GM21381 (cell line): Measurements from ENCODE around the gene NINJ1.
A peak's percentile ranks its signal among the peaks of the same experiment; 100 is the strongest.
"Not testable (repeated sequence)": the region's sequence is repeated elsewhere in the genome, so short reads cannot be mapped to it uniquely, and the experiment has no call there.

Source experiments
- ATAC-seq: cut with Tn5 transposase; IDR thresholded peaks from one replicate; pipeline ENCODE4 v1.9.1; 2021; ENCODE audit warnings: mild to moderate bottlenecking, moderate library complexity; ENCODE audit not compliant: unreplicated experiment

Gene NINJ1

GRCh38 chr9:93161786-93162562, 27.9 kb upstream of the NINJ1 start:
- ATAC-seq: no peak

DNA sequence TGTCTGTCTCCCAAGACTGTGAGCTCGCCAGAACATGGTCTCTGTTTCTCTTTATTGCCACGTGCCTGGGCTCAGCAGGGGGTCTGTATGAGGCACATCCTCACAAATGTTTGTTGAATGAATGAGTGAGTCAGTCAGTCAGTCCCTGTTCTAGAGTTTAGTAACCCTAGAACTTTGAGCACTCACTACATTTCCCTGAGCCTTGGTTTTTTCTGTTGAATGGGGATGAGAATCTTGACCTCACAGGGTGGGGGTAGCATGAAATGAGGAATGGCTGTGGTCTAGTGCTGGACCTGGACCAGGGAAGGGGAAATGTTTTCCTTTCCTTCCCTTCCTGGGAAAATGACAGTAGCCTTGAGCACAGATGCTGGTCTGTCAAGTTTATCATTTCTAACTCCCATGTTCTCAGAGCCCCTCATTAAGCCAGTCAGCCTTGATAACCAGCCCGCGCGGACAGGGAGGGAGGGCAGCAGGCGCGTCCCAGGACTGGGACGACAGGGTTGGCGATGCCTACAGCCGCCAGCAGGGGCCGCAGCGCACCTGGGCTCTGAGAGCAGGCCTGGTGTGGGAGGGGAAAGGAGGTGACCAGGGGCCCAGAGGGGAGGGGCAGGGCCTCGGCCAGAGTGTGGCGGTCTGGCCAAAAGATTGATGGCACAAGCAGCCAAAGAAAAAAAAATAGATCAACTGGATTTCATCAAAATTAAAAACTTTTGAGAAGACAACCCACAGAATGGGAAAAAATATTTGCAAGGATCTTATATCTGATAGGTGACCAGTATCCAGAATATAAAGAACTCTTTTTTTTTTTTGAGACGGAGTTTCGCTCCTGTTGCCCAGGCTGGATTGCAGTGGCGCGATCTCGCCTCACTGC, 25.8 kb upstream of the NINJ1 start:
- peak; percentile 89 for ATAC-seq

DNA sequence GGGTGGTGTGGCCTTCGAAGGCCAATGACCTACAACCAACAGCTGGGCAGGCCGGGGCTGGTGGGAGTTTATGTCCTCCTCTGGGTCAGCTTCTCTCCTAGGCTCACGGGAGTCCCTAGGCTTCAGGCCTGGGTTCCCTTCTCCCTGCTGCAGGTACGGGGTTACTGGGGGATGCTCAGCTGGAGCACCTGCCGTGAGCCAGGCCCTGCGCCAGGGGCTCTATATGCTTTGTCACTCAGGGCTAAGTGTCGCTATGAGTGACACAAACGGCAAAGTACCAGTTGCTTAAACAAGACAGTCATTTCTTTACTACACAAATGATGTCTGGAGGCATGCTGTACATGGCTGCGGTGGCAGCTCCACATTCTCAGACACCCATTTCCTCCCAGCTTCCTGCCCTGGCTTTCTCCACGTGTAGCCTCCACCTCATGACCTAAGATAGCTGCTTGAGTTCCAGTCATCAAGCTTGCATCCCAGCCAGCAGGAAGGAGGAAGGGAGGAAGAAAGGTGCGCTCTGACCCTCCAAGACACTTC, 22.5 kb upstream of the NINJ1 start:
- ATAC-seq: no peak

DNA sequence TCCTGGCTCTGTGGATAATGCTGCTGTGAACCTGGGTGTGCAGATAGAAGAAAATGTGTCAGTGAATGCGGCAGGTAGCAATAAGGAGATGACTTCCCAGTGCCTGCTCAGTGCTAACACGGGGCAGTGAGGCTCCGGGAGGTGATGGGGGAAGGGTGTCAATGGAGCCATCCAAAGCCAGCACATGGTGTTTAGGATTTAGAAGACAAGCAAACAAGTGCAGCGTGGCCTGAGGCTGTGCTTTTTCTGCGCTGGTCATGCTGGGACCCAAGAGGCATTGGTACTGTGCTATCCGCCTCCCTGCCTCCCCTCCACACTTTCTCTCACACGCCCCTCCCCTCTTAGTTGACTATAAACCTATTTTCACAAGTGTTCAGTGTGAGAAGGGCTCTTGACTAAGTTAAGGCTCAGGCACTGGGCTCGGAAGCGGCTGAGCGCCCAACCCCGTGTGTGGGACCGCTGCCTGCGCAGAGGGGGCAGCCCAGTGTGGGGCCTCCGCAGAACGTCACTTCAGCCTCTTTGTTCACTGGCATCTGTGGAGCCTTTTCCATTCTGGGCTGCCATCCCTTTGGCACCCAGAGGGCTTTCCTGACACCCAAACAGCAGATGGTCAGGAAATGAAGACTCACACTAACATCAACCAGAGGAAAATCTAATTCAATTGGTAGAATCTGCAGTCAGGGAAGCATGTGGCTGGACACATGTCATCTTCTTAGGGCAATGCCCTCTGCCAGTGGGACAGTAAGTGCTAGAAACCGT, 21.8 kb upstream of the NINJ1 start:
- no peak for ATAC-seq

- no peak for ATAC-seq
Measured at GRCh38 chr9:93154293-93154903, 20.3 kb upstream of the NINJ1 start.

- no peak for ATAC-seq
Measured at GRCh38 chr9:93151097-93151784, 17.2 kb upstream of the NINJ1 start.

DNA sequence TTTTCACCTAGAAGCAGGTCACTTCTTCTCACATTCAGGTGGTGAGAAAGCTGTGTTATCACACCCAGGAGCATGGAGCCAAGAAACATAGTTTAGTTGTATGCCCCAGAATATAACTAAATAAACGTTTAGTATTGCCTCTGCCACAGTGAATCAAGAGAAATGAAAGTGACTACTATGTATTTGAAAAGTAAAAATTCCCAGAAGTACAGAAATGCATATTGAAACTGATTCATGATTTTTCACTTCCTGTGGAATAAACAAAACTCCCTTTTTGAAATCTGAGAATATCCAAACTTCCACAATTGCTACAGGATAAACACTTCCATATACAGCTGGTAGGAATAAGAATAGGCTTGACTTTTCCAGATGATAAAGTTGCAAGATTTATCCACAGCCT, 15.3 kb upstream of the NINJ1 start:
- no peak for ATAC-seq

- no peak for ATAC-seq
Measured at GRCh38 chr9:93148721-93149120, 14.7 kb upstream of the NINJ1 start.

- no peak for ATAC-seq
Measured at GRCh38 chr9:93147632-93148031, 13.6 kb upstream of the NINJ1 start.

DNA sequence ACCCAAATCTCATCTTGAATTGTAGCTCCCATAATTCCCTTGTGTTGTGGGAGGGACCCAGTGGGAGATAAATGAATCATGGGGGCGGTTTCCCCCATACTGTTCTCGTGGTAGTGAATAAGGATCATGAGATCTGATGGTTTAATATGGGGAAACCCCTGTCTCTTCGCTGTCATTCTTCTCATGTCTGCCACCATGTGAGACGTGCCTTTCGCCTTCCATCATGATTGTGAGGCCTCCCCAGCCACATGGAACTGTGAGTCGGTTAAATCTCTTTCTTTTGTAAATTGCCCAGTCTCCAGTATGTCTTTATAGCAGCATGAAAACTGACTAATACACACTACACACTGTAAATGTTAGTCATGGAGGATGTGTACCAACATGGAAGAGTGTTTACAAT, 12.6 kb upstream of the NINJ1 start:
- ATAC-seq: not testable (repeated sequence)

DNA sequence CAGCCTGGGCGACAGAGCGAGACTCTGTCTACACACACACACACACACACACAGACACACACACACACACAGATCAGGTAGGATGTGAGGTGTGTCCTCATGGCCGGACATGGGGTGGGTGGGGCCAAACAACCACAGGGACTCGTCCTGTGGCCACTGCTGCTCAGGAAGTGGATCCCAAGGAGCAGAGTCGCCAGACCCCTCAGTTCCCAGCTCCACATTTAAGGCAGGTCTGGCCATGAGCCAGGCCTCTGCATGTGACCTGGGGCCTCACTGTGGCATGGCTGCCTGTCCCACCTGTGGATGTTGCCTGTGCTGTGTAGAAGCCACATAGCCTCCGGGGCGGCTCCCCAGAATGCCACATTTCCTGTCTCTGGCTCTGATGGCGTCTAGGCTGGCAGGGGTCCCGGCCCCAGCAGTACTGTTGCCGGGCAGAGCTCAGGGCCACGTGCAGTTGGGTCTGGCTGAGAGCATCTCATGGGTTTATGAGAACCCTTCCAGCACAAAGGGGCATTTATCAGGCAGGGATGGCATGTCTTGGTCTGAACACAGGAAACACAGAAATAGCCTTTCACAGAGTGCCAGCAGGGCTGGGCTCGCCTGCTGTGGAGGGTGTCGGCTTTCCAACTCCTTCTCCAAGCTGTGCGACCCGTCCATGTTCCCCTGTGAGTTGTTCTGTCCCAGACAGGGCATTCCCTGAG, 9.9 kb upstream of the NINJ1 start:
- ATAC-seq: no peak

DNA sequence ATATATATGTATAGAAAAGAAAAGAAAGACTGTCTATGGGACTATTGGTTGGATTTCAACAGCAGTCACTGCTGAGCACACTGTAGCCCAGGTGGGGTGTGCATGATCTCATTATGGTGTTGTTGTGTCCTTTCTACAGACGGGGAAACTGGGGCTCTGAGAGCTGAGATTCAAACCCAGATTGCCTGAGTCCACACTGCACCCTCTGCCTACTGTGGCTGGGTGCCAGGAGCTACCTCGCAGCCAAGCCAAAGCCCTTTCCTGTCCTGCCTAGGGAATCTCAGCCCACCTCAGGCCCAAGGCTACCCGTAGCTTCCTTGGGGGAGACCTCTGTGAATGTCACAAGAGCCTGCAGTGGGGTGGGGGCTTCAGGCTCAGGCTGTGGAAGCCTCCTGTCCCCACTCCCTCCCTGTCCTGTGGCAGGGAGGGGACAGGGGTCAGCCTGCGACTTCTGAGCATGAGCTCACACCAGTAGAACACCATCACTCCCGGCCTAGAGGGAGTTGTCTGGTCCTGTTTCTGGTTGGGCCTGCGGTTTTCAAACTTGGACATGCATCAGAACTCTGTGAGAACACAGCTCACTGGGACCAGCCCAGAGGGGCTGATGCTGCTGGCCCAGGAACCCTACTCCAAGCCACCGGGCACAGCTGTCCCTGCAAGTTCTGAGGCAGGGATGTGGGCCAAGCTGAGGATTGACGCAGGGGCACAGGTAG, 7.9 kb upstream of the NINJ1 start:
- no peak for ATAC-seq

- ATAC-seq: no peak
Measured at GRCh38 chr9:93139365-93140182, 5.5 kb upstream of the NINJ1 start.

GRCh38 chr9:93138171-93138764, 4.2 kb upstream of the NINJ1 start:
- no peak for ATAC-seq

DNA sequence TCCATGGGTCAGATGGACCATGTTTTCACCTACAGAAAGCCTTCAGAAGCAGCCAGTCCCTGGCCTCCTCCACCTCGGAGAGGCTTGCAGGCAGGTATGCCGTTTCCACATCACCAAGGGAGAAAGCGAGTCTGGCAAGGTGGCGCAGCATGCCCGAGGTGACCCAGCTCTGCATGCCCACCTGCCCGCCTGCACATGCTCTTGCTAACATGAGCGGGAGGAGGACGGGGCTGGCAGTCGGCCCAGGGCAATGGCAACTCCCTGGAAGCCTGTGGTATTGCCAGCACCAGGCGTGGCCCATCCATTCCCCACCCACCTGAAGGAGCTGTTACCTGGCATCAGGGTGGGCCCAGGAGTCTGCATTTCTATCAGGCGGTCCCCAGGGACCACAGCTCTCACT, 3.3 kb upstream of the NINJ1 start:
- no peak for ATAC-seq

DNA sequence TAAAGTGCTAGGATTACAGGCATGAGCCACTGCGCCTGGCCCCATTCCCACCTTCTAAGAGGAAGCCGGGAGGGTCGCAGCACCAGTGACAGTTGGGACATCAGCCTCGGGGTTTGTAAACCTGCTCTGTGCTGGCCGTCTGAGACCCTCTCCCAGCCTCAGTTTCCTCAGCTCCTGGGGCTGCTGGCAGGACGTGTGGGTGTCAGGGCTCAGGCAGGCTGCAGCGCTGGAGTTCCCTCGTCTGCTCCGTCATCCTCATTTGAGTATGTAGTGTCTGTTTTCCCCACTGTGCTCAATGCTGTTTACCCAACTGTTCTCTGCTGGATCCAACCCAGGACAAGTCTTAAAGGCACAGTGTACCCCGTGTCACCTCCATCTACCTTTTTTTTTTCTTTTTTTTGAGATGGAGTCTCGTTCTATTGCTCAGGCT, 2.0 kb upstream of the NINJ1 start:
- no peak for ATAC-seq

GRCh38 chr9:93134740-93135444, 841 bp upstream of the NINJ1 start:
- no peak for ATAC-seq
